MCF 10A (cell line): ENCODE data around the gene BHLHE41. TPM values are rescaled to one million over a fixed set of nuclear protein-coding genes. Genes with fewer than 3 reads are reported as not detected.
A peak's percentile ranks its signal among the peaks of the same experiment; 100 is the strongest.

ENCODE experiments used
- BruUV-seq: library from RNA; stranded (reverse); fragments of 400-500 nt; replicated peaks from 2 replicates; lab custom pipeline; 2021; lab: Mats Ljungman, UMichigan
- CTCF ChIA-PET: fragments of 300-600 bp; sonication (Branson Sonifier 250); formaldehyde crosslinking; extraction: SDS; loops from one replicate; lab custom pipeline; 2021; ENCODE audit warnings: antibody characterized with exemption, inconsistent platforms; lab: Yijun Ruan, JAX
- POLR2A ChIA-PET: fragments of 300-600, 350-650 bp; sonication (Branson Sonifier 250); formaldehyde crosslinking; extraction: SDS; loops from one replicate; lab custom pipeline; 2020; ENCODE audit warnings: antibody characterized with exemption, inconsistent platforms; lab: Yijun Ruan, JAX
- DNase-seq: peaks from one replicate; pipeline ENCODE4 v3.0.0-alpha.2; 2018; ENCODE audit not compliant: unreplicated experiment
- H3K27ac Mint-ChIP-seq: one replicate; pipeline ENCODE4 v1.8.0; 2022; ENCODE audit warnings: mild to moderate bottlenecking, low read depth, mixed read lengths; ENCODE audit not compliant: unreplicated experiment
- H3K27me3 Mint-ChIP-seq: one replicate; pipeline ENCODE4 v1.8.0; 2022; ENCODE audit warnings: mixed read lengths; ENCODE audit not compliant: insufficient read depth, unreplicated experiment
- H3K36me3 Mint-ChIP-seq: one replicate; pipeline ENCODE4 v1.8.0; 2022; ENCODE audit warnings: mild to moderate bottlenecking, moderate library complexity, mixed read lengths; ENCODE audit not compliant: insufficient read depth, unreplicated experiment
- H3K4me1 Mint-ChIP-seq: one replicate; pipeline ENCODE4 v1.8.0; 2022; ENCODE audit warnings: mixed read lengths; ENCODE audit not compliant: insufficient read depth, unreplicated experiment
- H3K4me3 Mint-ChIP-seq: one replicate; pipeline ENCODE4 v1.8.0; 2022; ENCODE audit warnings: mild to moderate bottlenecking, moderate library complexity, mixed read lengths; ENCODE audit not compliant: unreplicated experiment
- H3K9me3 Mint-ChIP-seq: one replicate; pipeline ENCODE4 v1.8.0; 2022; ENCODE audit warnings: mixed read lengths; ENCODE audit not compliant: unreplicated experiment
- CTCF ChIP-seq: fragments of 200-600 bp; IDR thresholded peaks from one replicate; pipeline ENCODE4 v1.8.0; 2022; ENCODE audit warnings: antibody characterized with exemption, mild to moderate bottlenecking; ENCODE audit not compliant: unreplicated experiment
- intact Hi-C: fragments of 100-400 bp; cut with micrococcal nuclease; formaldehyde crosslinking; loops from 2 replicates; pipeline ENCODE4 v1.14.1; 2022
- total RNA-seq: library from RNA; stranded (reverse); gene quantifications from 2 replicates; pipeline ENCODE4 v1.2.3, GENCODE V29; 2022

The BHLHE41 gene
- total RNA-seq, 1 experiment from 2014 or later = 1.1 TPM

DNA sequence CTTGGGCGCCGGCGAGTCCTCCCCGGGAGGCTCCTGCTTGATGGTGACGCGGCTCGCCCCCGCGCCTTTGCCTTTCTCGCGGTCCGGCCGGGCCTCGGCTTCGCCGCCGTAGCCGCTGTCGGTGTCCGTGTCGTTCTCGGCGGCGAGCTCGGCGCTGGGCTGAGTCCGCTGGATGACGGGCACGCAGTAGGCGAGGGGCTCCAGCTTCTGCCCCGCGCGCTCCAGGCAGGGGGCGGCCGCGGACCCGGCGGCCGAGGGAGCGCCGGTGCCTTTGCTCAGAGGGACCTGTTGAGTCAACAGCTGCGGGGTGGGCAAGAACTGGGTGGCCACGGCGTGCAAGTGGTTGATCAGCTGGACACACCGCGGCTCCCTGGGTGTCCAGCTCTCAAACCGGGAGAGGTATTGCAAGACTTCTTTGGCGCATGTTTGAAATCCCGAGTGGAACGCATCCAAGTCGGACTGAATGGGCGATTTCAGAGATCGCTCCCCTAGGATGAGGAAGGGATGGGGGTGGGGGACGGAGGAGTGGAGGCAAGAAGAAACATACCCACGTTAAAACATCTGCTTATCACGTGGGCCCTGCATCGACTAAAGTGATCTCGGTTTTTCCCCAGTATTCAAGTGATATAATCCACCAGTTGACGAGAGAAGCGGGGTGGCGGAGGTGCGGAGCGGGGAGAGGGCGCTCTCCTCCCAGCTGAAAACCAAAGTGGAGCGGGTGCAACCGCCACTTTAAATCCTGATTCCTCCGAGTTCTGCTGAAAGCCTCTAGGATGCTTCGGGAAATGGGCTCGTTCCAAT is 2.0 kb downstream of the BHLHE41 start:
- BruUV-seq = no TSS peak
- Mint-ChIP-seq H3K27ac (no peak overlapping the region), H3K27me3 (peaks cover 10% of the 10 kb centered on the region), H3K36me3 (no peaks in the 10 kb centered on the region), H3K4me3 (peak overlapping the region; percentile 73), H3K9me3 (no peaks in the 10 kb centered on the region), H3K4me1 (peaks cover 25% of the 10 kb centered on the region)
- intact Hi-C loops = loop anchor here (1.0 to 5.0 kb wide), 7 partner anchors 166 to 579 kb away; partner anchors contain the start of gene RASSF8
- POLR2A ChIA-PET = interaction anchor here (0.6 to 8.7 kb wide), 19 partner anchors 29 to 873 kb away, joined by 3 to 72 read pairs (median 3); no protein-coding TSS in a partner anchor
- DNase-seq = peak; percentile 70
- TF ChIP-seq CTCF = peak; percentile 41
- CTCF ChIA-PET = interaction anchor here (0.6 to 8.0 kb wide), 18 partner anchors 10 to 534 kb away, joined by 3 to 78 read pairs (median 4); no protein-coding TSS in a partner anchor

- TF ChIP-seq CTCF = no peak
- intact Hi-C loops = loop anchor here (2.0 to 5.0 kb wide), 3 partner anchors 165 to 580 kb away; partner anchors contain the start of gene RASSF8
- H3K9me3 Mint-ChIP-seq = no peaks in the 10 kb centered on the region
- H3K4me1 Mint-ChIP-seq = peaks cover 18% of the 10 kb centered on the region
- CTCF ChIA-PET = interaction anchor here (0.6 to 8.0 kb wide), 17 partner anchors 23 to 535 kb away, joined by 3 to 78 read pairs (median 3); no protein-coding TSS in a partner anchor
- H3K27me3 Mint-ChIP-seq = peaks cover 10% of the 10 kb centered on the region
- H3K4me3 Mint-ChIP-seq = peak overlapping the region; percentile 73
- BruUV-seq = no TSS peak
- DNase-seq = peak; percentile 8
- no peaks in the 10 kb centered on the region for H3K36me3 Mint-ChIP-seq
- no peak overlapping the region for H3K27ac Mint-ChIP-seq
- POLR2A ChIA-PET = interaction anchor here (0.6 to 8.7 kb wide), 15 partner anchors 11 to 873 kb away, joined by 3 to 72 read pairs (median 3); no protein-coding TSS in a partner anchor
These were observed 2.7 kb downstream of the BHLHE41 start for GRCh38 chr12:26122061-26122680.

DNA sequence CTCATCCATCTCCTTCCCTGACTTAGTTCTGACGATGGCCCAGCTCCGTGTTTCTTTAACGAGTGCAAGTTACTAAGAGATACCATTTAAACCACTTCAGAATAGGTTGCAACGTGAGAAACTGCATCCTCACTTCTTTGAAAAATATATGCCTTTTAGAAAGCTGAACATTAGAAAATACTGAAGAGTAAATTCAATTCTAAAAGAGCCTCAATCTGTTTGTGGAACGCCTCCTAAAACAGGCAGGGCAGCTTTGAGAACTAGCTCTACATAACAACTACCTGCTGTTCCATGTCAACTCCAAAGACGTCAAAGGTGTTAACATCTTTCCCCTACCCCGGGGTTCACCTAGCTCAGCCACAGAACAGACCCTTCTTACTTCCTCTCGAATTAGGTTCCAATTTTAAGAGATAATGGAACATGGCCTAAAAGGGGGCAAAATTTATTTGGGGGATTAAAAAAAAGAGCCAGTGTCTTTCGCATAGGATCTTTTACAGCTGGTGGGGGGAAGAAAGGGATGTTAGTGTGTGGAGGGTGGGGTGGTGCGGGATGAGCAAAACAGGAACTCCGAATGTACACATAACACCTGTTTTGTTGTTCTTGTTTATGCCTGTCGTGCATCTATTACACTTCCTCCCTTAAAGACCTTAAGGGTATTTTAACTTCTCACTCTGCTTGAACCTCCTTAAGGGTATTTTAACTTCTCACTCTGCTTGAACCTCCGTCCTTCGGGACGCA is 3.3 kb downstream of the BHLHE41 start:
- Mint-ChIP-seq H3K27me3 (peaks cover 10% of the 10 kb centered on the region), H3K36me3 (no peaks in the 10 kb centered on the region), H3K9me3 (no peaks in the 10 kb centered on the region), H3K4me1 (peaks cover 24% of the 10 kb centered on the region), H3K4me3 (peak overlapping the region; percentile 73), H3K27ac (no peak overlapping the region)
- DNase-seq = no peak
- no TSS peak for BruUV-seq
- intact Hi-C loops = loop anchor here (2.0 to 5.0 kb wide), 3 partner anchors 164 to 581 kb away; partner anchors contain the start of gene RASSF8
- no peak for TF ChIP-seq CTCF
- ChIA-PET POLR2A (interaction anchor here (0.6 to 8.7 kb wide), 8 partner anchors 10 to 710 kb away, joined by 3 to 72 read pairs (median 4); no protein-coding TSS in a partner anchor), CTCF (interaction anchor here (0.6 to 8.0 kb wide), 17 partner anchors 13 to 709 kb away, joined by 3 to 78 read pairs (median 4); no protein-coding TSS in a partner anchor)
